Panc1 (cell line): ENCODE measurements around the gene GPRC6A.

ENCODE experiments used
- TF ChIP-seq, protein P1 (sequence below): fragments of 450-650 bp; IDR thresholded peaks from 2 replicates; pipeline ENCODE4 v1.5.1; 2017; ENCODE audit warnings: mild to moderate bottlenecking
- TF ChIP-seq, protein P2 (sequence below), 2 experiments: IDR thresholded peaks; 2 replicates each; pipeline ENCODE4 v1.6.1; 2011 to 2012; ENCODE audit warnings: low read depth in 2 of 2, control low read depth in 1 of 2, low read length in 1 of 2, mild to moderate bottlenecking in 1 of 2, moderate library complexity in 1 of 2; ENCODE audit not compliant: insufficient read depth in 1 of 2

DNA sequence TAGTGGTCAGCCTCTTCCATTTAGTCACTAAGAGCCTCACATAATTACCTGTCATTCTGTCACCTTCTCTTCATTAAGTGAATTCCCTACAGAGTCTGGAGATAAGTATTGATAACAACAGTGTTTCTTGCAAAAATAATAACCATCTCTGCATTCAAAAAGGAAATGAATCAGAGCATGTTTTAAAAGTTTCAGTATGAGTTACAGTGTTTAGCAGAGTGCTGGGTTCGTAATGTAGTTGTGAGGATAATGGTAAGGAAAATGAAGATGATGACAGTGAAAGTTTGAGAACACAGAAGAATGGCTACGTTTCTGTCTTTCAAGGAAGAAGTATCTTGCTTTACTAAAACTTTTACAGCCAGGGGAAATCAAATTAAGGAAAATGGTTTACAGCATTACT is 31.3 kb downstream of the GPRC6A start:
- TF ChIP-seq, protein P1, sequence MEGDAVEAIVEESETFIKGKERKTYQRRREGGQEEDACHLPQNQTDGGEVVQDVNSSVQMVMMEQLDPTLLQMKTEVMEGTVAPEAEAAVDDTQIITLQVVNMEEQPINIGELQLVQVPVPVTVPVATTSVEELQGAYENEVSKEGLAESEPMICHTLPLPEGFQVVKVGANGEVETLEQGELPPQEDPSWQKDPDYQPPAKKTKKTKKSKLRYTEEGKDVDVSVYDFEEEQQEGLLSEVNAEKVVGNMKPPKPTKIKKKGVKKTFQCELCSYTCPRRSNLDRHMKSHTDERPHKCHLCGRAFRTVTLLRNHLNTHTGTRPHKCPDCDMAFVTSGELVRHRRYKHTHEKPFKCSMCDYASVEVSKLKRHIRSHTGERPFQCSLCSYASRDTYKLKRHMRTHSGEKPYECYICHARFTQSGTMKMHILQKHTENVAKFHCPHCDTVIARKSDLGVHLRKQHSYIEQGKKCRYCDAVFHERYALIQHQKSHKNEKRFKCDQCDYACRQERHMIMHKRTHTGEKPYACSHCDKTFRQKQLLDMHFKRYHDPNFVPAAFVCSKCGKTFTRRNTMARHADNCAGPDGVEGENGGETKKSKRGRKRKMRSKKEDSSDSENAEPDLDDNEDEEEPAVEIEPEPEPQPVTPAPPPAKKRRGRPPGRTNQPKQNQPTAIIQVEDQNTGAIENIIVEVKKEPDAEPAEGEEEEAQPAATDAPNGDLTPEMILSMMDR = no peak
- TF ChIP-seq, protein P2, sequence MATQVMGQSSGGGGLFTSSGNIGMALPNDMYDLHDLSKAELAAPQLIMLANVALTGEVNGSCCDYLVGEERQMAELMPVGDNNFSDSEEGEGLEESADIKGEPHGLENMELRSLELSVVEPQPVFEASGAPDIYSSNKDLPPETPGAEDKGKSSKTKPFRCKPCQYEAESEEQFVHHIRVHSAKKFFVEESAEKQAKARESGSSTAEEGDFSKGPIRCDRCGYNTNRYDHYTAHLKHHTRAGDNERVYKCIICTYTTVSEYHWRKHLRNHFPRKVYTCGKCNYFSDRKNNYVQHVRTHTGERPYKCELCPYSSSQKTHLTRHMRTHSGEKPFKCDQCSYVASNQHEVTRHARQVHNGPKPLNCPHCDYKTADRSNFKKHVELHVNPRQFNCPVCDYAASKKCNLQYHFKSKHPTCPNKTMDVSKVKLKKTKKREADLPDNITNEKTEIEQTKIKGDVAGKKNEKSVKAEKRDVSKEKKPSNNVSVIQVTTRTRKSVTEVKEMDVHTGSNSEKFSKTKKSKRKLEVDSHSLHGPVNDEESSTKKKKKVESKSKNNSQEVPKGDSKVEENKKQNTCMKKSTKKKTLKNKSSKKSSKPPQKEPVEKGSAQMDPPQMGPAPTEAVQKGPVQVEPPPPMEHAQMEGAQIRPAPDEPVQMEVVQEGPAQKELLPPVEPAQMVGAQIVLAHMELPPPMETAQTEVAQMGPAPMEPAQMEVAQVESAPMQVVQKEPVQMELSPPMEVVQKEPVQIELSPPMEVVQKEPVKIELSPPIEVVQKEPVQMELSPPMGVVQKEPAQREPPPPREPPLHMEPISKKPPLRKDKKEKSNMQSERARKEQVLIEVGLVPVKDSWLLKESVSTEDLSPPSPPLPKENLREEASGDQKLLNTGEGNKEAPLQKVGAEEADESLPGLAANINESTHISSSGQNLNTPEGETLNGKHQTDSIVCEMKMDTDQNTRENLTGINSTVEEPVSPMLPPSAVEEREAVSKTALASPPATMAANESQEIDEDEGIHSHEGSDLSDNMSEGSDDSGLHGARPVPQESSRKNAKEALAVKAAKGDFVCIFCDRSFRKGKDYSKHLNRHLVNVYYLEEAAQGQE (IDR thresholded peaks at IDR 0.05; ENCODE audit: insufficient read depth in 1 of 2, low read depth in 2 of 2, low read length in 1 of 2) = no peak
